ENCODE measurements around the gene UCKL1. TPM values are rescaled to one million over a fixed set of nuclear protein-coding genes. Genes with fewer than 3 reads are reported as not detected.

The UCKL1 gene
- total RNA-seq, 4 donors from 2014 or later: 16.6 to 31.0 (median 24.1) TPM

GRCh38 chr20:63968928-63969760 lies 12.9 kb upstream of the UCKL1 start:
- no peak for DNase-seq (ENCODE audit: extremely low spot score)
- TF ChIP-seq CTCF (IDR thresholded peaks at IDR 0.05) (no peak), POLR2AphosphoS5 (IDR thresholded peaks at IDR 0.05) (no peak), POLR2A (IDR thresholded peaks at IDR 0.05; ENCODE audit: low read depth) (no peak), EP300 (IDR thresholded peaks at IDR 0.05) (no peak)

GRCh38 chr20:63968136-63968927 lies 12.1 kb upstream of the UCKL1 start:
- peaks cover 20 to 43% (median 22%) of the 10 kb centered on the region in 4 donors for H3K4me1 ChIP-seq
- H3K36me3 ChIP-seq: peaks cover 7 to 37% (median 33%) of the 10 kb centered on the region in 4 donors
- H3K9me3 ChIP-seq: no peaks in the 10 kb centered on the region
- H3K4me3 ChIP-seq: peak overlapping the region; percentile 62 to 86 (median 71)
- TF ChIP-seq POLR2AphosphoS5 (IDR thresholded peaks at IDR 0.05): no peak
- no peaks in the 10 kb centered on the region for H3K27me3 ChIP-seq
- peak overlapping the region; percentile 70 to 78 (median 76) for H3K27ac ChIP-seq (replicated peaks in 1 of 4)
- intact Hi-C loops (cut with DNase I): no loop called here
- DNase-seq (ENCODE audit: extremely low spot score): no peak
- 80% methylated on average over 14 of the region's 14 CpGs for WGBS

More at GRCh38 chr20:63968928-63969760, 12.9 kb upstream of the UCKL1 start:
- intact Hi-C loops (cut with DNase I): no loop called here
- Histone ChIP-seq H3K27me3 (no peaks in the 10 kb centered on the region), H3K4me1 (peaks cover 28 to 51% (median 29%) of the 10 kb centered on the region in 4 donors), H3K27ac (replicated peaks in 1 of 4) (peak overlapping the region; percentile 70 to 78 (median 76)), H3K9me3 (no peaks in the 10 kb centered on the region), H3K36me3 (peaks cover 0 to 29% (median 25%) of the 10 kb centered on the region in 4 donors), H3K4me3 (peak overlapping the region; percentile 62 to 86 (median 71))
- WGBS: 9% methylated on average over 1 of the region's 70 CpGs

- DNase-seq (ENCODE audit: extremely low spot score): no peak
- 92% methylated on average over 22 of the region's 28 CpGs for WGBS
- H3K4me3 ChIP-seq: no peak overlapping the region
- peak overlapping the region in 1 of 4 donors; percentile 70 for H3K27ac ChIP-seq (replicated peaks in 1 of 4)
- H3K27me3 ChIP-seq: no peaks in the 10 kb centered on the region
- intact Hi-C loops (cut with DNase I): no loop called here
- no peak for TF ChIP-seq POLR2AphosphoS5 (IDR thresholded peaks at IDR 0.05)
- TF ChIP-seq EP300 (IDR thresholded peaks at IDR 0.05): no peak
- no peaks in the 10 kb centered on the region for H3K9me3 ChIP-seq
- peaks cover 20 to 38% (median 21%) of the 10 kb centered on the region in 4 donors for H3K4me1 ChIP-seq
- H3K36me3 ChIP-seq: peaks cover 13 to 45% (median 41%) of the 10 kb centered on the region in 4 donors
Measured at GRCh38 chr20:63967330-63968135, 11.3 kb upstream of the UCKL1 start.

GRCh38 chr20:63966944-63967322 lies 10.7 kb upstream of the UCKL1 start:
- H3K27me3 ChIP-seq: no peaks in the 10 kb centered on the region
- no peak for DNase-seq (ENCODE audit: extremely low spot score)
- H3K4me3 ChIP-seq: no peak overlapping the region
- intact Hi-C loops (cut with DNase I): no loop called here
- H3K36me3 ChIP-seq: peaks cover 17 to 51% (median 47%) of the 10 kb centered on the region in 4 donors
- peaks cover 20 to 34% (median 21%) of the 10 kb centered on the region in 4 donors for H3K4me1 ChIP-seq
- TF ChIP-seq POLR2A (IDR thresholded peaks at IDR 0.05; ENCODE audit: low read depth): no peak
- no peak for TF ChIP-seq EP300 (IDR thresholded peaks at IDR 0.05)
- TF ChIP-seq CTCF (IDR thresholded peaks at IDR 0.05): no peak
- TF ChIP-seq POLR2AphosphoS5 (IDR thresholded peaks at IDR 0.05): no peak
- H3K9me3 ChIP-seq: no peaks in the 10 kb centered on the region
- WGBS: 92% methylated on average over 11 of the region's 13 CpGs
- no peak overlapping the region for H3K27ac ChIP-seq (replicated peaks in 1 of 4)

GRCh38 chr20:63966172-63966943 lies 10.1 kb upstream of the UCKL1 start:
- intact Hi-C loops (cut with DNase I): no loop called here
- no peak overlapping the region for H3K4me3 ChIP-seq
- no peak for TF ChIP-seq POLR2AphosphoS5 (IDR thresholded peaks at IDR 0.05)
- TF ChIP-seq CTCF (IDR thresholded peaks at IDR 0.05): no peak
- TF ChIP-seq POLR2A (IDR thresholded peaks at IDR 0.05; ENCODE audit: low read depth): no peak
- TF ChIP-seq EP300 (IDR thresholded peaks at IDR 0.05): no peak
- H3K4me1 ChIP-seq: peaks cover 16 to 29% (median 20%) of the 10 kb centered on the region in 4 donors
- peaks cover 23 to 57% (median 53%) of the 10 kb centered on the region in 4 donors for H3K36me3 ChIP-seq
- 94% methylated on average over 20 of the region's 27 CpGs for WGBS
- no peaks in the 10 kb centered on the region for H3K9me3 ChIP-seq
- no peaks in the 10 kb centered on the region for H3K27me3 ChIP-seq
- DNase-seq (ENCODE audit: extremely low spot score): no peak
- no peak overlapping the region for H3K27ac ChIP-seq (replicated peaks in 1 of 4)
